NCI-H345 treated with DMSO at 0.1 percent for 48 hours (cell line): Measurements from ENCODE around the gene THAP12.
"Not testable (repeated sequence)": the region's sequence is repeated elsewhere in the genome, so short reads cannot be mapped to it uniquely, and the experiment has no call there.

Source experiments
- DNase-seq: peaks from one replicate; lab custom pipeline; 2025; ENCODE audit not compliant: unreplicated experiment; lab: John Stamatoyannopoulos, UW

THAP12 gene, protein sequence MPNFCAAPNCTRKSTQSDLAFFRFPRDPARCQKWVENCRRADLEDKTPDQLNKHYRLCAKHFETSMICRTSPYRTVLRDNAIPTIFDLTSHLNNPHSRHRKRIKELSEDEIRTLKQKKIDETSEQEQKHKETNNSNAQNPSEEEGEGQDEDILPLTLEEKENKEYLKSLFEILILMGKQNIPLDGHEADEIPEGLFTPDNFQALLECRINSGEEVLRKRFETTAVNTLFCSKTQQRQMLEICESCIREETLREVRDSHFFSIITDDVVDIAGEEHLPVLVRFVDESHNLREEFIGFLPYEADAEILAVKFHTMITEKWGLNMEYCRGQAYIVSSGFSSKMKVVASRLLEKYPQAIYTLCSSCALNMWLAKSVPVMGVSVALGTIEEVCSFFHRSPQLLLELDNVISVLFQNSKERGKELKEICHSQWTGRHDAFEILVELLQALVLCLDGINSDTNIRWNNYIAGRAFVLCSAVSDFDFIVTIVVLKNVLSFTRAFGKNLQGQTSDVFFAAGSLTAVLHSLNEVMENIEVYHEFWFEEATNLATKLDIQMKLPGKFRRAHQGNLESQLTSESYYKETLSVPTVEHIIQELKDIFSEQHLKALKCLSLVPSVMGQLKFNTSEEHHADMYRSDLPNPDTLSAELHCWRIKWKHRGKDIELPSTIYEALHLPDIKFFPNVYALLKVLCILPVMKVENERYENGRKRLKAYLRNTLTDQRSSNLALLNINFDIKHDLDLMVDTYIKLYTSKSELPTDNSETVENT

DNA sequence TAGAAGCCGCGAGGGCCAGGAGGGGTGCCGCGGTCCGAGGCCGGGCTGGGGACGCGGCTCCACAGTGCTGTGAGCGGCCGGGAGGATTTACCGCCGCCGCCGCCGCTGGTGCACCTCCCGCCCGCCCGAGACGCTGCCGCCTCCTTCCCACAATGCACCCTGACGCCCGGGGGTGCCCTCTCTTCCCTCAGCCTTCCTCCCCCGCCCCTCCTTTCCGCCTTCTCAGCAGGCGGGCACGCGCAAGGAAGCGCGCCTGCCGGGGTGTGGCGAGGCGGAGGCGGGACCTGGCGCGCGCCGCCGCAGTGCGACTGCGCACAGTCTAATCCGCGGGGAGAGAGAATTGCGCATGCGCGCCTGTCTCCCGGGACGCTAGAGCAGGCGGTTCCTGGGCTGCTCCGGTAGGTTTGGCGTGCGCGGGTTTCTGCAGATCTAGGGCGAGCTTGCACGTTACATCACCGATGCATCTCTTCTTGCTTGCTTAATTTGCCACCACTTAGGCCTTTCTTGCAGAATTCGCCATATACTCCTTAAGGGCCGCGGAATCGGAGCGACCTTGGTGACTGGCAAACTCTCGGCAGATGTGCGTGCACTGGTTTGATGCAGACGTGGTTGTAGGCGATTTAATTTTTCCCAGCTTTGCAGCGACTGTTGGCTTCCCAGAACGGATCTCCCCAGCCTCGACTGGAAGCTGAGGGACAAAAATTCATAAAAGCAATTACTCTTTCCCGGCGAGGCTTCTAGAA is at the start of gene THAP12, which contains the start of gene GVQW3:
THAP12 (minus strand) TSS at position 156 of the 743 bp plus-strand sequence. CDS start 296 bp downstream, outside the sequence.
GVQW3 (plus strand) TSS at position 347 of the 743 bp plus-strand sequence. CDS start 506 bp downstream, outside the sequence.
- peak; percentile 91 for DNase-seq

DNA sequence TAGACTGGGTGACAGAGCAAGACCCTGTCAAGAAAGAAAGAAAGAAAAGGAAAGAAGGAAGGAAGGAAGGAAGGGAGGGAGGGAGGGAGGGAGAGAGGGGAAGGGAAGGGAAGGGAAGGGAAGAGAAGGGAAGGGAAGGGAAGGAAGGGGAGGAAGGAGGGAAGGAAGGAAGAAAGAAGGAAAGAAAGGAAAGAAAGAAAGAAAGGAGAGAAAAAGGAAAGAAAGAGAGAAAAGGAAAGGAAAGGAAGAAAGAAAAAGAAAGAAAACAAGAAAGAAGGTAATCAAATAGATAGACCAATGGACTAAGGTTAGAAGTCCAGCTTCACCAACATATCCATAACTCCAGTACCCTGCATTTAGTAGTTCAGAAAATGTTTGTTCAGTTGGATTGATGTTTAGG is 45.7 kb upstream of the THAP12 start:
- no peak for DNase-seq

DNA sequence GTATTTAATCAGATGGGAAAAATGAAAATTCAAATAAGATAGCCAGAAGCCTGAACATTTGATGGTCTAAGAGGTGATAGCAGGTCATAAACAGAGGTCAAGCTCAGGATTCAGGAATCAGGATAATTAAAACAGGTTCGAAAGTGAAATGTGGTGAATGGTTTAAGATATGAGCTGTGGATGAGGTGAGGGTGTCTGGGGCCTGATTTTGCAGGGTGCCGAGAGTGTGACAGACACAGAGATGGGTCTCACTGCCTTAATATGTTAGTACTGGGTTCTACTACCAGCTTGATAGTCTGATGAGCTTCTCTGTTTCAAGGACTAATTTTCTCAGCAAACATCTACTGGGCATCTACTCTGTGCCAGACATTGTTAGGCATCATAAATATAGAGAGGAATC is 44.0 kb upstream of the THAP12 start:
- no peak for DNase-seq

DNA sequence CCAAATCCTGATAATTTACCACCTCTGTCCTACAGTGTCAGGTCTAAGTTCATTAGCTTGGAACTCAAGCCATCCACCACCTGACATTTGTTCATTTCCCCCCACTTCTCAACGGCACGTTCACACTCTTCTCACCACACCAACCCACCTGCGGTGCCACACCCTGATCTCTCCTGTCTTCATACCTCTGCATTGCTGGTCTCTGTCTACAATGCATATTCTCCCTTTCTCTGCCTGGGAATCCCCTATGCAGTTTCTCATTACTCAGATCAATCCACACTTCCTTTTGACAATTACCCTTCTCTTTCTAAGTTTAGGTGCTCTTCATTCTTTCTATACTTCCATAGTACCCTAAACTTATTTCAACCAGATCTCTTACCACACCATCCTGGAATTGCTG is 43.4 kb upstream of the THAP12 start:
- DNase-seq = no peak

DNA sequence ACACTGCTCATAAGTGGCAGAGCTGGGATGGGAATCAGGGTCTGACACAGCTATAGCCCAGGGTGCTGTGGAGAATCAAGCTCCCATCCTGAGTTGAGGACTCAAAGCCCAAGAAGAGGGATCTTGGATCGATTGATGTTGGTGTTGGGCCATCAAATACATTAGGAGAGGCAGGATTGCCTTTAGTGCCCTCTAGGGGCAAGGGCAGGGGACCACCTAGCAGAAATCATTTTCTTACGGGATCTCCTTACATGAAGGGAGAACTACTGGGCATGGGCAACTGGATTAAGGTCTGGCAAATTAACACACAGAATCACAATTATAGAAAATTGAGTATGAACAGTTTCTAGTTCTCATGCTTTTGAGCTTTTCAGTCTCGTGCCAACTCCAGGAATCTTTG is 39.0 kb upstream of the THAP12 start:
- no peak for DNase-seq

DNA sequence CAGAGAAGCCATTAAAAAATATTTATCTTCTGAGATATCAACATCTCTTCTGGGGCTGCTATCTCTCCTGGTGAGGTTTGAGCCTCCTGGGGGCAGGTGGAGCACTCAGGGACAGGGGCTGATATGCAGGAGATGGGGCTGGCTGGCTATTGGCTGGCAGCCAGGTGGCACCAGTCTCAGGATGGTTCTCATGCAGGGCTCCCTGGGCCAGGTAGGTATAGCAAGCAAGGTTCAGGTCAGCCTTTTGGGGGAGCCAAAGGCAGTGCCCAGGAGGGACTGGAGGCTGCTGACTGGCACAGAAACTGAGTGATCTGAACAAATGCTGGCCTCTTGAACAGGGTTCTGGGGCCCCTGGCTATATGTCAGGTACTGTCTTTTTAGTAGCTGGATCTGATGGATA is 34.1 kb upstream of the THAP12 start:
- no peak for DNase-seq

DNA sequence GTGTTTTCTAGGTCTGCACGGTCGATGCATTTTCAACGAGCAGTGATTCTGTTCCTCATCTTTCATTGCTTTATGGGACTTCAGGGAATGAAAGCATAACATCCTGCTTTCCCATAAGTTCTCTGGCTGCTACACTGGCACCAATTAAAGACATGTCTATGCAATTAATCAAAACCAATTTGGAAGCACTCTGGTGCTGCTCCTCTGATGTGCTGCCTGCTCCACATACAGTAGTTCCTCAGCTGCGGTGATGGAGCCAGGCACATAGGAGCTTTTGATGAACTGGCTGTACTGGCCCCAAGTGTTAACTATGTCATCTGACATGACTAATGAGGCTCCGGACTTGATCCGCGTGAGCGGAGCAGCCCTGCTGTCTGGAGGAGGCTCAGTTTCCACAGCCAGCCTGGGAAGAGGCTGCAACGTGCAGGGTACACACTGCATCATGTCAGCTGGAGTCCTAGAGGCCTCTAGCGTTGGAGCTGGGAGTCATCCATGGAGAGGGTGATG is 30.0 kb upstream of the THAP12 start:
- DNase-seq = no peak

DNA sequence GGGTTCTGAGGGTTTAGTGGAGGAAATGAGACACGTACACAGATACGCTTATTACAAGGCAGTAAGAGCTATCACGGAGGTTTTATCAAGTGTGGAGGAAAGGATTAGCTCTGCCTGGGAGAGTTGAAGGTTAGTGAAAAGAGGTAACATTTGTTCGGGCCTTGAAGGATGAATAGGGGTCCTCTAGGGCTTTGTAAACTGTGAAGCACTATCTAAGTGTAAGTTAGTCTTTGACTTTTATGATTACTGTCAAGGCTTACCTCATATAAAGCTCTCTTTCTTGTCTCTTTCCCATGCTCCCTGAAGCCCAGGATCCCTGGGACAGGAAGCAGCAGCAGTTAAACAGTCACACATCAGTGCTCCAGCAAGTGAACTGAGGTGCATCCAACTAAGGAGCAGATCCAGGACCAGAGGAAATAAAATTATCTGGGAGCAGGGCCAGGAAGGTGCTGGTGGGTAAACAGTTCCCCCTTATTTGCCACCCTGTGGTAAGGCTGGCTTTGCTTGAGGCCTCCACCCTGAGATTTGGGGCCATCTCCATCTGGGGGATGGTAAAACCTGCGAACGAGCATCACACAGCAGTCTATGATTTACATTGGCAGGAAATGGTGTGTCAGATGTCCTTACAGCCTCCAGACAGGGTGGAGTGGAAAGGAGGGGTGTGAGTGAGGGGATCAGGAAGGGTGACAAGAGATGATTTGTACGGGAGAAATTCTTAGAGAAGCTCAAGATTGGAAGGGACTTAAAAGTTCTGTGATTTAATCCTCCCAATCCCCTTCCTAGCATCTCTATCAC is 27.4 kb upstream of the THAP12 start:
- no peak for DNase-seq

DNA sequence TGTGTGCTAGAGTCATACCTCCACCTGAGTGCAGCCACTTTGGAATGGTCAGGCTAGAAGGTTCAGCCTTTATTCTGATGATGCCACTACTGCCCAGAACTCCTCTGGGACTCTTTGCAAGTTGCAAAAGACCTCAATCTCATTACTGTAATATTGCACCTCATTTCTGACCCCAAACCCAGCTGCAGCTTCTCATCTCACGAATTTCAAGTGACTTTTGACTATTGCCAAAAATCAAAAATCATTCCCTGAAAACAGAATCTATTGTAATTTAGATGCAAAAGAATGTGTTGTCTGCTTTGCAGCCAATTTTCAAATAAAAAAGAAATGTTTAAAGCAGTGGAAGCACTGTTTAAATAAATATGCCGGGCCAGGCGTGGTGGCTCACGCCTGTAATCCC is 25.4 kb upstream of the THAP12 start:
- no peak for DNase-seq

DNA sequence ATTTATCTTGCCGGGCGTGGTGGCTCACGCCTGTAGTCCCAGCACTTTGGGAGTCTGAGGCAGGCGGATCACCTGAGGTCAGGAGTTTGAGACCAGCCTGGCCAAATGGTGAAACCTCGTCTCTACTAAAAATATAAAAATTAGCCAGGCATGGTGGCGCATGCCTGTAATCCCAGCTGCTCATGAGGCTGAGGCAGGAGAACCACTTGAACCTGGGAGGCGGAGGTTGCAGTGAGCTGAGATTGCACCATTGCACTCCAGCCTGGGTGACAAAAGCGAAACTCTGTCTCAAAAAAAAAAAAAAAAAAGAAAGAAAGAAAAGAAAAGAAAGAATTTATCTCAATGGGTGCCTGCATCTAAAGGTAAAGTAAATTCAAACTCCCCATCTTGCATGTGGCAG is 20.6 kb upstream of the THAP12 start:
- not testable (repeated sequence) for DNase-seq

DNA sequence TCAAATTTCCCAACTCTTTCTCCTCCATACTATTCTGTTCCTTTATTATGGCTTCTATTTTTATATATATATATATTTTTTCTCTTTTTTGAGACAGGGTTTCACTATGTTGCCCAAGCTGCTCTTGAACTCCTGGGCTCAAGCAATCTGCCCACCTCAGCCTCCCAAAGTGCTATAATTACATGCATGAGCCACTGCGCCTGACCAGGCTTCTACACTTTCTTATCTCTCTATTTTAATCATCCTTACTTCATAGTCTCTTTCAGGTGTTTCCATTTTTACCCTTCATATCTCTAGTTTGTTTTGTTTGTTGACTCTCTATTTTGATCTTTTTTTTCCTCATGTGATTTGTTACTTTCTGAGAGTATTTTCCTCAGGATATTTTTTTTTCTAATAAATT is 20.0 kb upstream of the THAP12 start:
- DNase-seq = no peak

DNA sequence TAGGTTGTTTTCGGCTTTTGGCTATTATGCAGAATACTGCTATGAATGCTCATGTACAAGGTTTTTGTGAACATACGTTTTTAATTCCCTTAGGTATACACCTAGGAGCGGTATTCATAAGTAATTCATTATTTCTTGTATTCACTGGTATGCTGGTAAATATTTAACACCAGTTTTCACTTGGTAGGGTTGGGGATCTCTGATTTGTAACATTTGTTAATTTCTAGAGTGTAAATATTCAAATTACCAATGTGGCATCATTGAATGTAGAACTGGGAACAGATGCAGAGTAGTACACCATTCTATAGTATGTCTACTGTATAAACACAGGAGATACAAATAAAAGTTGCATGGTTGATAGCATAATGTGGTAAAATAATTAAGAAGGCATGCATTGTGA is 16.5 kb upstream of the THAP12 start:
- DNase-seq = no peak

DNA sequence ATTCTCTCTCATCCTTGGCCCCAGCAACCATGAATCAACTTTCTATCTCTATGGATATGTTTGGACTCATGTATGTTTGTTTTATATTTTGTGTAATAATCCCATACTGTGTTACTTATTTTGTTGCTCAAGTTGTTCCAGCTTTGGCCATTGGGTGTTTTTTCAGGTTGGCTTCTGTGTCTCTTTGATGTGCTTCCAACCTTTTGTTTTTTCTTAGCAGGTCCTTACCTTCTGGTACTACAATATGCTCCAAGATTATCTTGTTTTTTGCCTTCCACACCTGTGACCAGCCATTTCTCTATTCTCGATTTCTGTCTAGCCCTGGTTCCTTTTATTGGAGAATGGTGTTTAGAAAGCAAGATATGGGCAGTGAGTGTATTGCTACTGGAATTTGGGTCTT is 14.4 kb upstream of the THAP12 start:
- no peak for DNase-seq

DNA sequence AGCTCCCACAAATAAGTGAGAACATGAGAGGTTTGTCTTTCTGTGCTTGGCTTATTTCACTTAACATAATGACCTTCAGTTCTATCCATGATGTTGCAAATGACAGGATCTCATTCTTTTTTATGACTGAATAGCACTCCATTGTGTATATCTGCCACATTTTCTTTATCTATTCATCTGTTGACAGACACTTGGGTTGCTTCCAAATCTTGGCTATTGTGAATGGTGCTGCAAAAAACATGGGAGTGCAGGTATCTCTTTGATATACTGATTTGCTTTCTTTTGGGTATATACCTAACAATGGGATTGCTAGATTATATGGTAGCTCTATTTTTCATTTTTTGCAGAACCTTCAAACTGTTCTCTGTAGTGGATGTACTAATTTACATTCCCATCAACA is 13.5 kb upstream of the THAP12 start:
- DNase-seq = no peak

DNA sequence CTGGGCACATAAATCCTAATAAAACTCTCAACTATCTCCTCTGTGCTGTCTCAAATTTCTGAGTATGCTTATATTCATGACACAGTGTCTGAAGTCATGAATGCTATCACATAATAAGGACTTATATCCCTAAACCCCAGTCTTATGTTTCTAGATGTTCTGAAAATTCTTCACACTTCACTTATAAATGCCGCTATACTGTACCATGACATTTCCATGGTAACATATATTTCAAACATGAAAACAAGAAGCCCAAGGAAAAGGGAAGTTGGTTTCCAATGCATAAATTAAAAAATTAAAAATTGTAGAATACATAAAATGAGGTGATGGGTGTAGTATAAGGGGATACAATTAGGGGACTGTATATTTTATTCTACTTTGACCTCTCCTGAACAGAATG is 11.9 kb upstream of the THAP12 start:
- no peak for DNase-seq

DNA sequence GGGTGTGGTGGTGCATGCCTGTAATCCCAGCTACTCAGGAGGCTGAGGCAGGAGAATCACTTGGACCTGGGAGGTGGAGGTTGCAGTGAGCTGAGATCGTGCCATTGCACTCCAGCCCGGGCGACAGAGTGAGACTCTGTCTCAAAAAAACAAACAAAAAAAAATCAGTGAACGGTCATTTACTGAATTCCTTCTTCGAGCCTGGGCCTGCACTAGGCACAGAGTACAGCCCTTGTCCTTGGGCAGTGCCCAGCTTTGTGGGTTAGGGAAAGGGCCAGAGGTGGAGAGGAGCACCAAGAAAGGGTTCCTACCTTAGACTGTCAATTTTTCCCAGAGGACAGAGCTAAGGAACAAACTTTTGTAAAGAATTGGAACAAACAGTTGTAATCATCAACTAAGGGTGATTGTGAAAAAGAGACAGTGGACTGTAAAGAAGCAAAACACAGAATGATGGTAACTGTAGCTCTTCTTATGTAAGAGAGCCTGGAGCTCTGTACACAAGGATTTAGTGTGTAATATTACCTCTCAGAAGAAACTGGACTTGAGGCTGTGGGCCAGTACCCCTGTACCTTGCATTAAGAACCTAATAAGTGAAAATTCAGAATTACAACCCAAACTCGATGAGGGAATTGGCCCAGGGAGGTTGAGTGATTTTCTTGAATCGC is 11.0 kb upstream of the THAP12 start:
- DNase-seq = no peak

DNA sequence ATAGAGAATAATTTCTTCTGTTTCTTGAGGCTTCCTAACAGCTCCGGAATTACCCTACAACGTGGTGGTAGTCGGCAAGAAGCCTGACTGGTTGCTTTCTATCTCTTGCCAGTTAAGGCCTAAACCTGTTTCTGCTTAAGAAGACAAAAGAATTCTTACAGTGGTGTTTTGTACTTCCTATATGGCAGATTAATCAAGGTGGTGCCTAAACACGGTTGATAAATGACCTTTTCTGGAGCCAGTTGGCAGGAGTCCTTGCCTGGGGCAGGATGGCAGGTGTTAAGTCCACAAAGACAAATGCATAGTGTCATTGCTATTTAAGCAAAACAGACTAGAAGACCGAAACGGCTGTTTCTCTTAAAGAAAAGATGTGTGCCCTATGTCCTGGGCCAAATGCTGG is 10.1 kb upstream of the THAP12 start:
- DNase-seq = no peak

DNA sequence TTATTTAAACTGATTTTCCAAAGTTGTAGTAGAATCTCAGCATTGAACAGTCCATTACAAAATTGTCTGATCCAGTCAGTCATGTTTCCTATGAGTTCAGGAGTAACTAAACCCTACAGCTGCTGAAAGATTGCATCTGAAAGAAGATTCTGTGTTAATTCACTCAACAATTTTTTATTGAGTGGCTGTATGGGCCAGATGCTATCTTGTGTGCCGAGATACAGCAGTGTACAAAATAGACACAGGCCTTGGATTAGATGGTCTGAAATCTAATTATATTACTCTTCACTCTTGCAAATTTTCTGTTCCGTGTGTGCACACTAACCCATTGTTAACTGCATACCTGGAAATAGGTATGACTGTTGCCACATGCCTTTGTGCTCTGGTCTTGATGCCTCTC is 7.5 kb upstream of the THAP12 start:
- no peak for DNase-seq

DNA sequence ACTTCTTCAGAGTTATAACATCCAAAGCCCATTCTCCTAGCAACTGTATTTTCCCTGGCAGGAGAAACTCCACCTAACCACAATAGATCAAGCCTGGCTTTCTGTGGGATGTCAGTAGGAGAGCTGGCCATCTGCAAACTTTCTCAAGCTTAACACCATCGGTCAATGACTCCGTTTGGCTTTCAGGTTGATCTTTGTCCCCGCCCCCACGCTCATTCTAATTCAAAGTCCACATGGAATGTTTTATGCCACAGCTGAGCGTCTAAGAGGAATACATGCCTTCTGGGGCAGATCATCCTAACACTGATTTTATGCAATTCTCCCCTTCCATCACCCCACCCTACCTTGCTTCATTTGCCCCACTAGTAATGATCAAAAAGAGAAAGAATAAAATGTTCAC is 5.0 kb upstream of the THAP12 start:
- no peak for DNase-seq

DNA sequence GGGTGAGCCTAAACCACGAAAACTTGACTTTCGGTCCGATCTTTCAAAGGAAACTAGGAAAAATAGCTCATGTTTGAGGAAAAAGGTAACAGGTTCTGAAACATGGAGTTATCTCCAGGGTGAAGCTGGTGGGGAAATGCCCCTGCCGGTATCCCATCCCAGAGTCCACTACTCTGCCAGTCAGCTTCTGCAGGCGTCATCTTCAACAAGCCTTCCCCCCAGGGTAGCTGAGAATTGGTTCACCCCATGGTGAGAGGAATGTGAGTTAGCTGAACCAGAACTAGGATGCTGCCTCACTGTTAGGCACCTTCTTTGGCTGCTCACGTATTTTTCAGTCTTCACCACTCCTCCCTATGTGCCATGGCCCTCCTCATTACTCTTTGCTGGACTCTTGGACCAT is 1.3 kb upstream of the THAP12 start:
- no peak for DNase-seq
